GM12878 (cell line): ENCODE measurements around the gene DNAJC9. TPM values are rescaled to one million over a fixed set of nuclear protein-coding genes. Genes with fewer than 3 reads are reported as not detected.

Source experiments
- ATAC-seq: fragments of 200-7000 bp; cut with Tn5 transposase; 3 replicates; pipeline ENCODE4 v1.9.1; 2020; ENCODE audit warnings: mild to moderate bottlenecking, moderate library complexity
- BruUV-seq: library from RNA; stranded (reverse); fragments of 400-500 nt; replicated peaks from 2 replicates; lab custom pipeline; 2021; lab: Mats Ljungman, UMichigan
- CTCF ChIA-PET: fragments of 300-600 bp; sonication (Branson Sonifier 250); formaldehyde crosslinking; extraction: SDS; loops from one replicate; lab custom pipeline; 2021; ENCODE audit warnings: inconsistent platforms; lab: Yijun Ruan, JAX
- POLR2A ChIA-PET: fragments of 350-600 bp; formaldehyde crosslinking; extraction: SDS; loops from one replicate; lab custom pipeline; 2021; ENCODE audit warnings: inconsistent platforms; lab: Charles Lee
- RAD21 ChIA-PET: fragments of 300-600 bp; sonication (Branson Sonifier 250); formaldehyde crosslinking; loops from one replicate; lab custom pipeline; 2023; ENCODE audit warnings: antibody characterized with exemption; ENCODE audit not compliant: unreplicated experiment; lab: Charles Lee
- SMC1A ChIA-PET: fragments of 300-600 bp; sonication (Branson Sonifier 250); formaldehyde crosslinking; loops from one replicate; lab custom pipeline; 2023; ENCODE audit not compliant: unreplicated experiment, uncharacterized antibody; lab: Charles Lee
- DNase-seq: peaks from one replicate; pipeline ENCODE4 v3.0.0-alpha.2; 2011; ENCODE audit warnings: low read depth, low spot score
- FAIRE-seq: peaks from 3 replicates; lab custom pipeline; 2011; peaks lifted over from hg19 to GRCh38; lab: Jason Lieb, UNC
- H2AFZ ChIP-seq: 2 replicates; pipeline ENCODE4 v1.6.0; 2011; ENCODE audit warnings: low read depth, low read length, control low read depth; ENCODE audit not compliant: control insufficient read depth
- H3K27ac ChIP-seq: 2 replicates; pipeline ENCODE4 v1.5.1; 2011; ENCODE audit warnings: control low read depth; ENCODE audit not compliant: control insufficient read depth, insufficient read depth
- H3K27me3 ChIP-seq, 2 experiments: replicated peaks in 1 of 2; 2 replicates each; pipeline versions ENCODE4 v1.6.0 to v1.6.1; 2011; ENCODE audit warnings: low read length in 1 of 2; ENCODE audit not compliant: control insufficient read depth in 2 of 2, insufficient read depth in 2 of 2
- H3K36me3 ChIP-seq, 2 experiments: 2 replicates each; pipeline ENCODE4 v1.5.1; 2011; ENCODE audit warnings: low read length in 1 of 2; ENCODE audit not compliant: control insufficient read depth in 2 of 2, insufficient read depth in 2 of 2
- H3K4me1 ChIP-seq: 2 replicates; pipeline ENCODE4 v1.6.1; 2011; ENCODE audit warnings: mild to moderate bottlenecking, low read length, moderate library complexity, mixed read lengths; ENCODE audit not compliant: control insufficient read depth, insufficient read depth
- H3K4me2 ChIP-seq: 2 replicates; pipeline ENCODE4 v1.6.0; 2011; ENCODE audit warnings: control low read depth; ENCODE audit not compliant: control insufficient read depth, insufficient read depth
- H3K4me3 ChIP-seq: fragments of 200-600 bp; sonication (generic); 2 replicates; pipeline ENCODE4 v1.5.1; 2016
- H3K79me2 ChIP-seq: 2 replicates; pipeline ENCODE4 v1.6.0; 2011; ENCODE audit warnings: low read length; ENCODE audit not compliant: control insufficient read depth, insufficient read depth
- H3K9ac ChIP-seq: 2 replicates; pipeline ENCODE4 v1.8.0; 2011; ENCODE audit warnings: low read length, control low read depth, mixed read lengths; ENCODE audit not compliant: control insufficient read depth, insufficient read depth
- H3K9me3 ChIP-seq: replicated peaks from 3 replicates; pipeline ENCODE4 v1.5.1; 2011; ENCODE audit warnings: mild to moderate bottlenecking, low read length; ENCODE audit not compliant: control insufficient read depth, insufficient read depth
- H4K20me1 ChIP-seq: 2 replicates; pipeline ENCODE4 v1.6.0; 2011; ENCODE audit not compliant: control insufficient read depth, insufficient read depth
- CREM ChIP-seq: IDR thresholded peaks from 2 replicates; pipeline ENCODE4 v1.6.1; 2014; ENCODE audit warnings: antibody characterized with exemption, low read depth
- PML ChIP-seq: IDR thresholded peaks from 2 replicates; pipeline ENCODE4 v1.6.1; 2012; ENCODE audit warnings: low read length, inconsistent platforms
- TAF1 ChIP-seq: IDR thresholded peaks from 2 replicates; pipeline ENCODE4 v1.6.1; 2011; ENCODE audit warnings: mild to moderate bottlenecking, low read depth, low read length, borderline replicate concordance
- WGBS: methylation state at CpG from one replicate; pipeline ENCODE4 v1.1.6; 2016; ENCODE audit warnings: low lambda C conversion rate; ENCODE audit not compliant: insufficient replicate concordance, insufficient coverage; ENCODE audit errors: missing lambda C conversion rate; 5-methylcytosine and 5-hydroxymethylcytosine counted together
- in situ Hi-C: fragments of 300-500 bp; cut with MboI; formaldehyde crosslinking; loops from 9 replicates; pipeline ENCODE4 v1.14.3; 2018; ENCODE audit warnings: mixed read lengths
- intact Hi-C: fragments of 100-400 bp; cut with micrococcal nuclease; formaldehyde crosslinking; loops from one replicate; pipeline ENCODE4 v1.14.2; 2022; ENCODE audit not compliant: unreplicated experiment
- polyA plus RNA-seq, 11 experiments: library from polyadenylated mRNA; depleted of rRNA in 4 of 11; unstranded in 6 of 11; stranded (reverse) in 5 of 11; fragments of >200 nt; fragmentation: Nextera tagmentation in 4 of 11; fragmentation: Illumina TruSeq in 1 of 11; extraction: Ambion mirVana in 4 of 11; extraction: Trizol in 1 of 11; gene quantifications; 1 replicate in 1 of 11; 2 replicates in 10 of 11; pipeline versions ENCODE4 v1.2.1 to v1.2.3, GENCODE V29; 2011 to 2016; ENCODE audit warnings: inconsistent platforms in 2 of 11, missing spikeins in 2 of 11, low read depth in 1 of 11
- total RNA-seq, 4 experiments: library from RNA; depleted of rRNA in 3 of 4; stranded (reverse); fragments of >200 nt in 3 of 4; fragmentation: Illumina TruSeq in 1 of 4; extraction: Trizol in 1 of 4; gene quantifications; 2 replicates each; pipeline versions ENCODE4 v1.2.1 to v1.2.3, GENCODE V29; 2013 to 2021
- TF ChIP-seq, protein P1 (sequence below): fragments of 450-650 bp; formaldehyde crosslinking; IDR thresholded peaks from 2 replicates; pipeline ENCODE4 v1.5.0; 2022; ENCODE audit warnings: mild to moderate bottlenecking, missing genetic modification characterization
- TF ChIP-seq, protein P2 (sequence below): IDR thresholded peaks from 2 replicates; pipeline ENCODE4 v1.6.1; 2012; ENCODE audit warnings: low read depth, low read length, improper control_type of control experiment

The DNAJC9 gene
- total and polyA plus RNA-seq, 10 of the 15 experiments (the other 5 are each of a cell fraction or from before 2014, with no cell fraction given): 15.0 to 72.9 (median 41.8) TPM

DNA sequence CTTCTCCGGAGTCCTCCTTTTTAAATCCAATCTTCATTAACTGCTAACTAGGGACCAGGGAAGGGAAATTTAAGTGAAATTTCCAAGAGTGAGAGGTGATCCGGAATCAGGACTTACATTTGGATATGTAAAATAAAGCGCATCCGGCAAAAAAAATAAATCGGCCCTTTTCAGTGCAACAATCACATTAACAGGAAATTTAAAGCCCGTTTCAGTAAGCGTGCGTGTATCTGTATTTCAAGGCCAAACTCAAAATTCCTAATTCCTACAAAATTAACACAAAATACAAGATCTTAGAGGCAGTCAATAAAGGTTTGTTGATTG, 771 bp downstream of the DNAJC9 start:
- Histone ChIP-seq H3K36me3 (peaks cover 1 to 16% of the 10 kb centered on the region in 2 experiments), H2AFZ (peak overlapping the region; percentile 97), H3K4me2 (peak overlapping the region; percentile 94), H3K9me3 (no peaks in the 10 kb centered on the region), H3K4me3 (peak overlapping the region; percentile 89), H3K27me3 (no peaks in the 10 kb centered on the region), H3K4me1 (peaks cover 8% of the 10 kb centered on the region), H3K79me2 (peaks cover 67% of the 10 kb centered on the region), H4K20me1 (no peaks in the 10 kb centered on the region), H3K27ac (peak overlapping the region; percentile 88), H3K9ac (peak overlapping the region; percentile 92)
- ATAC-seq: no peak
- no peak for DNase-seq
- ChIA-PET CTCF (interaction anchor here (1.6 to 1.9 kb wide), 2 partner anchors 27 to 151 kb away, joined by 6 read pairs; no protein-coding TSS in a partner anchor), POLR2A (interaction anchor here (1.2 to 3.7 kb wide), 4 partner anchors 8 to 167 kb away, joined by 3 to 19 read pairs (median 5); no protein-coding TSS in a partner anchor), SMC1A (interaction anchor here (1.5 kb wide), 1 partner anchor 7 kb away, joined by 5 read pairs; no protein-coding TSS in a partner anchor), RAD21 (interaction anchor here (2.4 kb wide), 1 partner anchor 150 kb away, joined by 17 read pairs; the partner anchor contains the start of gene P4HA1)
- intact Hi-C loops: loop anchor here (2.0 to 5.0 kb wide), 3 partner anchors 77 to 166 kb away; partner anchors contain the start of genes ANXA7, ECD, FAM149B1 and P4HA1
- FAIRE-seq: no peak
- WGBS: 2% methylated on average over 8 of the region's 8 CpGs
- in situ Hi-C loops: no loop called here
- TF ChIP-seq, protein P1, sequence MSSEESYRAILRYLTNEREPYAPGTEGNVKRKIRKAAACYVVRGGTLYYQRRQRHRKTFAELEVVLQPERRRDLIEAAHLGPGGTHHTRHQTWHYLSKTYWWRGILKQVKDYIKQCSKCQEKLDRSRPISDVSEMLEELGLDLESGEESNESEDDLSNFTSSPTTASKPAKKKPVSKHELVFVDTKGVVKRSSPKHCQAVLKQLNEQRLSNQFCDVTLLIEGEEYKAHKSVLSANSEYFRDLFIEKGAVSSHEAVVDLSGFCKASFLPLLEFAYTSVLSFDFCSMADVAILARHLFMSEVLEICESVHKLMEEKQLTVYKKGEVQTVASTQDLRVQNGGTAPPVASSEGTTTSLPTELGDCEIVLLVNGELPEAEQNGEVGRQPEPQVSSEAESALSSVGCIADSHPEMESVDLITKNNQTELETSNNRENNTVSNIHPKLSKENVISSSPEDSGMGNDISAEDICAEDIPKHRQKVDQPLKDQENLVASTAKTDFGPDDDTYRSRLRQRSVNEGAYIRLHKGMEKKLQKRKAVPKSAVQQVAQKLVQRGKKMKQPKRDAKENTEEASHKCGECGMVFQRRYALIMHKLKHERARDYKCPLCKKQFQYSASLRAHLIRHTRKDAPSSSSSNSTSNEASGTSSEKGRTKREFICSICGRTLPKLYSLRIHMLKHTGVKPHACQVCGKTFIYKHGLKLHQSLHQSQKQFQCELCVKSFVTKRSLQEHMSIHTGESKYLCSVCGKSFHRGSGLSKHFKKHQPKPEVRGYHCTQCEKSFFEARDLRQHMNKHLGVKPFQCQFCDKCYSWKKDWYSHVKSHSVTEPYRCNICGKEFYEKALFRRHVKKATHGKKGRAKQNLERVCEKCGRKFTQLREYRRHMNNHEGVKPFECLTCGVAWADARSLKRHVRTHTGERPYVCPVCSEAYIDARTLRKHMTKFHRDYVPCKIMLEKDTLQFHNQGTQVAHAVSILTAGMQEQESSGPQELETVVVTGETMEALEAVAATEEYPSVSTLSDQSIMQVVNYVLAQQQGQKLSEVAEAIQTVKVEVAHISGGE: no peak
- TF ChIP-seq PML (no peak), CREM (no peak), TAF1 (no peak)
- TF ChIP-seq, protein P2, sequence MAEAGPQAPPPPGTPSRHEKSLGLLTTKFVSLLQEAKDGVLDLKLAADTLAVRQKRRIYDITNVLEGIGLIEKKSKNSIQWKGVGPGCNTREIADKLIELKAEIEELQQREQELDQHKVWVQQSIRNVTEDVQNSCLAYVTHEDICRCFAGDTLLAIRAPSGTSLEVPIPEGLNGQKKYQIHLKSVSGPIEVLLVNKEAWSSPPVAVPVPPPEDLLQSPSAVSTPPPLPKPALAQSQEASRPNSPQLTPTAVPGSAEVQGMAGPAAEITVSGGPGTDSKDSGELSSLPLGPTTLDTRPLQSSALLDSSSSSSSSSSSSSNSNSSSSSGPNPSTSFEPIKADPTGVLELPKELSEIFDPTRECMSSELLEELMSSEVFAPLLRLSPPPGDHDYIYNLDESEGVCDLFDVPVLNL: no peak
- BruUV-seq: TSS peak; percentile 45
